T-cell (primary cell): ENCODE data around the gene ZNF565. TPM values are rescaled to one million over a fixed set of nuclear protein-coding genes. Genes with fewer than 3 reads are reported as not detected.

ENCODE experiments used
- ATAC-seq, 4 experiments: fragments of 200-7000 bp in 3 of 4; fragments of 150-1000 bp in 1 of 4; cut with Tn5 transposase; replicated peaks in 1 of 4; 1 replicate in 3 of 4; 2 replicates in 1 of 4; pipeline ENCODE4 v1.10.0; 2021; ENCODE audit warnings: moderate library complexity in 3 of 4, mild to moderate bottlenecking in 2 of 4, moderate number of reproducible peaks in 1 of 4
- CTCF ChIA-PET, 2 donors: fragments of 300-600 bp; sonication (Branson Sonifier 250); formaldehyde crosslinking; loops; one replicate each; lab custom pipeline; 2022; ENCODE audit warnings: antibody characterized with exemption in 2 of 2; lab: Charles Lee
- POLR2A ChIA-PET, 2 donors: fragments of 300-600 bp; sonication (Branson Sonifier 250); formaldehyde crosslinking; loops; one replicate each; lab custom pipeline; 2022; ENCODE audit warnings: antibody characterized with exemption in 2 of 2; lab: Charles Lee
- DNase-seq, 35 experiments: peaks; one replicate each; pipeline versions ENCODE4 v3.0.0 to v3.0.0-alpha.2; 2013 to 2023
- H3K27ac ChIP-seq: one replicate; pipeline ENCODE4 v1.5.1; 2013; ENCODE audit warnings: low read length
- H3K27me3 ChIP-seq, 2 experiments: replicated peaks in 1 of 2; 1 replicate in 1 of 2; 2 replicates in 1 of 2; pipeline versions ENCODE4 v1.6.1 to v1.7.0; 2013; ENCODE audit warnings: low read length in 1 of 2, mixed read lengths in 1 of 2; ENCODE audit not compliant: control insufficient read depth in 2 of 2, insufficient read depth in 2 of 2; ENCODE audit errors: extremely low read depth in 1 of 2
- H3K36me3 ChIP-seq, 2 donors: 1 replicate in 1 of 2; 2 replicates in 1 of 2; pipeline versions ENCODE4 v1.6.1 to v1.7.0; 2013; ENCODE audit warnings: low read length in 1 of 2; ENCODE audit not compliant: control insufficient read depth in 2 of 2, insufficient read depth in 1 of 2; ENCODE audit errors: extremely low read depth in 1 of 2
- H3K4me1 ChIP-seq, 2 experiments: 1 replicate in 1 of 2; 2 replicates in 1 of 2; pipeline versions ENCODE4 v1.6.1 to v1.7.0; 2013; ENCODE audit warnings: low read length in 2 of 2, mixed read lengths in 1 of 2; ENCODE audit not compliant: insufficient read depth in 2 of 2, control insufficient read depth in 1 of 2; ENCODE audit errors: extremely low read depth in 1 of 2
- H3K4me3 ChIP-seq, 2 donors: 1 replicate in 1 of 2; 2 replicates in 1 of 2; pipeline versions ENCODE4 v1.5.1 to v1.7.0; 2013; ENCODE audit warnings: mild to moderate bottlenecking in 2 of 2, low read length in 1 of 2, moderate library complexity in 1 of 2; ENCODE audit not compliant: control insufficient read depth in 1 of 2; ENCODE audit errors: extremely low read depth in 1 of 2
- H3K9me3 ChIP-seq: 2 replicates; pipeline ENCODE4 v1.7.0; 2013
- H3K27ac Mint-ChIP-seq, 2 donors: one replicate each; pipeline ENCODE4 v1.8.0; 2020 to 2021; ENCODE audit warnings: mild to moderate bottlenecking in 2 of 2, mixed read lengths in 2 of 2
- H3K27me3 Mint-ChIP-seq, 2 donors: one replicate each; pipeline ENCODE4 v1.8.0; 2021 to 2022; ENCODE audit warnings: mixed read lengths in 2 of 2
- H3K36me3 Mint-ChIP-seq: one replicate; pipeline ENCODE4 v1.8.0; 2021; ENCODE audit warnings: mixed read lengths
- H3K4me1 Mint-ChIP-seq, 3 donors: one replicate each; pipeline ENCODE4 v1.8.0; 2020 to 2022; ENCODE audit warnings: mixed read lengths in 3 of 3, mild to moderate bottlenecking in 1 of 3
- H3K4me3 Mint-ChIP-seq, 3 donors: one replicate each; pipeline ENCODE4 v1.8.0; 2020 to 2022; ENCODE audit warnings: mild to moderate bottlenecking in 3 of 3, mixed read lengths in 3 of 3, moderate library complexity in 3 of 3
- H3K9me3 Mint-ChIP-seq, 3 donors: one replicate each; pipeline ENCODE4 v1.8.0; 2020 to 2022; ENCODE audit warnings: mixed read lengths in 3 of 3
- WGBS: methylation state at CpG from one replicate; pipeline ENCODE4 v1.1.5; 2013; ENCODE audit warnings: missing lambda C conversion rate; ENCODE audit not compliant: insufficient coverage; 5-methylcytosine and 5-hydroxymethylcytosine counted together
- total RNA-seq, 35 experiments: library from RNA in 6 of 35; stranded (reverse) in 6 of 35; fragments of 120-200 nt in 1 of 35; gene quantifications; one replicate each; pipeline versions ENCODE4 v1.2.1 to v1.2.4 and lab custom pipeline; 2013 to 2026

Gene ZNF565
- total RNA-seq, 5 donors from 2014 or later (not counting 1 experiment from before 2014, with no cell fraction given): 7.5 to 9.1 (median 8.0) TPM

- Mint-ChIP-seq H3K36me3 (peaks cover 55% of the 10 kb centered on the region), H3K4me1 (peaks cover 55 to 59% (median 56%) of the 10 kb centered on the region in 3 donors), H3K27ac (peak overlapping the region in 1 of 2 donors; percentile 25), H3K9me3 (peaks cover 4 to 11% (median 6%) of the 10 kb centered on the region in 3 donors), H3K4me3 (no peak overlapping the region), H3K27me3 (no peaks in the 10 kb centered on the region)
- Histone ChIP-seq H3K4me3 (no peak overlapping the region), H3K27ac (no peak overlapping the region), H3K27me3 (no peaks in the 10 kb centered on the region), H3K4me1 (peaks cover 10 to 28% of the 10 kb centered on the region in 2 experiments), H3K9me3 (no peaks in the 10 kb centered on the region), H3K36me3 (peaks cover 7 to 48% of the 10 kb centered on the region in 2 donors)
- DNase-seq: no peak
- ChIA-PET POLR2A (no interaction called here), CTCF (no interaction called here)
- WGBS: 80% methylated on average over 1 of the region's 4 CpGs
- no peak for ATAC-seq
These were observed 7.0 kb upstream of the ZNF565 start for GRCh38 chr19:36221474-36221873.

DNA sequence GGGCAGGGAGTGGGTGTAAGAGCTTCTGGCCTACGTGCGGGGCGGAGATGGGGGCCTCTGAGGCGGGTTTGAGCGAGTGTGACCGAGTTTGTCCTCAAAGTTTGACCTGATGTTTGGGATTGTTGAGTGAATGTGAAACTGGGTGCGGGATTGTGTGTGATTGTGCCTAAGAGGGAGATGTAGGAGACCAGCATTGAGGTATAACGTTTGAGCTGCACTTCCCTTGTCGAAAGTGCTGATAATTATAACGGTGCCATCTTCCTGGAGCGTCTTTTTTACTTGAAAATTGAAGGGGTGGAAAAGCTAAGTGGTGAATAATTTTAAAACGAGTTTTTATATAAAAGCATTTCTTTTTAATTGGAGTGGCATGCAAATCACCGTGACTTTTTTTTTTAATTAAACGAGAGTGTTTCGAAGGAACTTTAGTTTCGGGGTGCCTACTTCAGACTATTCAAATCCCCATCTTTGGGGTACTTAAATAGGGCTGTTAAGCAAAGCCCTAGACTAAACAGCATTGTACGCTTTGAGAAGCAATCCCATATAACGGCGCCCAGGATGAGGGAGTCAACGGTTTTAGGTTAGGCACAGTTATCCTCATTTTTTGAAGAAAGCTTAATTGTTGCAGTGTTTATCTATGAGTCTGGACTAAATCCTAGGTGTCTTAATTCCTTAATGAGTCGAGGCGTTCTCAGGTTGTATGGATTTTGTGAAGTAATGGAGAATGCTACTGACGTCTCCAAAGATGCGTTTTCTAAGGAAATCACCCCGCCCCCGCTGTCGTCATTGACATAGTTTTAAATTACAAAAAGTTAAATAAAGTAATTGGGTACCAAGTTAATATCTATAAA lies 1.0 kb upstream of the ZNF565 start:
- Mint-ChIP-seq H3K36me3 (peaks cover 15% of the 10 kb centered on the region), H3K4me1 (peaks cover 18 to 34% (median 34%) of the 10 kb centered on the region in 3 donors), H3K4me3 (no peak overlapping the region), H3K27ac (no peak overlapping the region), H3K9me3 (no peaks in the 10 kb centered on the region), H3K27me3 (no peaks in the 10 kb centered on the region)
- Histone ChIP-seq H3K4me3 (peak overlapping the region; percentile 94 to 96), H3K27ac (peak overlapping the region; percentile 99), H3K27me3 (no peaks in the 10 kb centered on the region), H3K9me3 (no peaks in the 10 kb centered on the region), H3K4me1 (peaks cover 15 to 39% of the 10 kb centered on the region in 2 experiments), H3K36me3 (peaks cover 2 to 10% of the 10 kb centered on the region in 2 donors)
- ATAC-seq (peak; percentile 1 to 18 (median 10)), DNase-seq (peak in 1 of 35 experiments; percentile 22)
- CTCF ChIA-PET: interaction anchor here in 1 of 2 donors (0.5 to 1.3 kb wide), 2 partner anchors 88 to 1839 kb away, joined by 3 to 7 read pairs; no protein-coding TSS in a partner anchor
- under 1% methylated on average over 11 of the region's 27 CpGs for WGBS
- POLR2A ChIA-PET: interaction anchor here (0.5 to 1.2 kb wide), 3 partner anchors 204 to 472 kb away, joined by 3 to 5 read pairs (median 3); partner anchors contain the start of gene ZNF567 (in 1 of the 2)

DNA sequence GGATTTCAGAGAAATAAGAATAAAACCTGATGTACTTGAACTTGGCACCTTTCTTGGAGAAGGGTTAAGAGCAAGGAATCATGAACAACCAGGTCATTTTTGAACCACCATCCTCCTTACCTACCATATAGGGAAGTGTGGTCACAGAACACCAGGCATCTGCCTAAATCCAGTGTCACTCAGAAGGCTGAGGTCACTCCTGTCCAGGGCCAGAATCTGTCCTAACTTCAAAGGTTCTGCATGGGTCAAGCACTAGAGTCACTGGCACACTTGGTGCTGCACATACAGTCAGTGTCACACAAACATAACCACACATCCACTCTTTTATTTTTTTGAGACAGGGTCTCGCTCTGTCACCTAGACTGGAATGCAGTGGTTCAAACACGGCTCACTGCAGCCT lies 1.6 kb downstream of the ZNF565 start:
- ChIA-PET CTCF (no interaction called here), POLR2A (no interaction called here)
- H3K27me3 Mint-ChIP-seq: no peaks in the 10 kb centered on the region
- Histone ChIP-seq H3K4me1 (peaks cover 11 to 30% of the 10 kb centered on the region in 2 experiments), H3K27ac (no peak overlapping the region), H3K27me3 (no peaks in the 10 kb centered on the region), H3K36me3 (peaks cover 0 to 3% of the 10 kb centered on the region in 2 donors), H3K4me3 (no peak overlapping the region), H3K9me3 (no peaks in the 10 kb centered on the region)
- no peaks in the 10 kb centered on the region for H3K9me3 Mint-ChIP-seq
- ATAC-seq: no peak
- WGBS: 100% methylated on average over 1 of the region's 2 CpGs
- DNase-seq: no peak
- H3K4me1 Mint-ChIP-seq: peaks cover 6 to 21% (median 19%) of the 10 kb centered on the region in 3 donors
- peak overlapping the region in 2 of 3 donors; percentile 46 to 65 for H3K4me3 Mint-ChIP-seq
- peaks cover 4% of the 10 kb centered on the region for H3K36me3 Mint-ChIP-seq
- no peak overlapping the region for H3K27ac Mint-ChIP-seq

GRCh38 chr19:36210497-36210896 lies 4.0 kb downstream of the ZNF565 start:
- Mint-ChIP-seq H3K9me3 (no peaks in the 10 kb centered on the region), H3K27me3 (no peaks in the 10 kb centered on the region), H3K36me3 (peaks cover 7% of the 10 kb centered on the region), H3K4me3 (no peak overlapping the region), H3K27ac (no peak overlapping the region), H3K4me1 (peaks cover 0 to 3% (median 2%) of the 10 kb centered on the region in 3 donors)
- no peaks in the 10 kb centered on the region for H3K9me3 ChIP-seq
- H3K4me3 ChIP-seq: no peak overlapping the region
- no peak overlapping the region for H3K27ac ChIP-seq
- DNase-seq: no peak
- H3K27me3 ChIP-seq: no peaks in the 10 kb centered on the region
- peaks cover 5 to 12% of the 10 kb centered on the region in 2 experiments for H3K4me1 ChIP-seq
- 100% methylated on average over 1 of the region's 8 CpGs for whole genome bisulfite sequencing
- no peak for ATAC-seq
- no peaks in the 10 kb centered on the region for H3K36me3 ChIP-seq
- ChIA-PET CTCF (no interaction called here), POLR2A (interaction anchor here in 1 of 2 donors (0.7 kb wide), 1 partner anchor 249 kb away, joined by 8 read pairs; no protein-coding TSS in a partner anchor)

- no peaks in the 10 kb centered on the region for H3K9me3 Mint-ChIP-seq
- no peaks in the 10 kb centered on the region for H3K27me3 ChIP-seq
- no peaks in the 10 kb centered on the region for H3K27me3 Mint-ChIP-seq
- no peak overlapping the region for H3K27ac Mint-ChIP-seq
- H3K4me3 ChIP-seq: no peak overlapping the region
- H3K4me3 Mint-ChIP-seq: no peak overlapping the region
- H3K36me3 ChIP-seq: no peaks in the 10 kb centered on the region
- POLR2A ChIA-PET: no interaction called here
- H3K4me1 ChIP-seq: peaks cover 5 to 11% of the 10 kb centered on the region in 2 experiments
- CTCF ChIA-PET: no interaction called here
- no peak for DNase-seq
- no peak for ATAC-seq
- no peaks in the 10 kb centered on the region for H3K9me3 ChIP-seq
- H3K4me1 Mint-ChIP-seq: peaks cover 0 to 3% (median 2%) of the 10 kb centered on the region in 3 donors
- WGBS: no CpG with 5 or more reads among the region's 7 CpGs
- H3K36me3 Mint-ChIP-seq: peaks cover 8% of the 10 kb centered on the region
- H3K27ac ChIP-seq: no peak overlapping the region
These were observed 5.1 kb downstream of the ZNF565 start for GRCh38 chr19:36209372-36209771.

GRCh38 chr19:36207605-36208252 lies 6.7 kb downstream of the ZNF565 start:
- 100% methylated on average over 1 of the region's 3 CpGs for WGBS
- no peak overlapping the region for H3K27ac Mint-ChIP-seq
- no peaks in the 10 kb centered on the region for H3K27me3 Mint-ChIP-seq
- no peaks in the 10 kb centered on the region for H3K9me3 Mint-ChIP-seq
- H3K4me1 Mint-ChIP-seq: peaks cover 0 to 5% (median 1%) of the 10 kb centered on the region in 3 donors
- DNase-seq (no peak), ATAC-seq (no peak)
- peaks cover 12% of the 10 kb centered on the region for H3K36me3 Mint-ChIP-seq
- Histone ChIP-seq H3K4me1 (no peaks in the 10 kb centered on the region), H3K36me3 (no peaks in the 10 kb centered on the region), H3K9me3 (no peaks in the 10 kb centered on the region), H3K27me3 (no peaks in the 10 kb centered on the region), H3K27ac (no peak overlapping the region), H3K4me3 (no peak overlapping the region)
- CTCF ChIA-PET: no interaction called here
- POLR2A ChIA-PET: no interaction called here
- H3K4me3 Mint-ChIP-seq: no peak overlapping the region
